ENCODE results near the gene UBE3C.
A peak's percentile ranks its signal among the peaks of the same experiment; 100 is the strongest.

UBE3C gene

GRCh38 chr7:157177333-157177982 is 38.7 kb downstream of the UBE3C start:
- no peak for DNase-seq (ENCODE audit: low read depth)

GRCh38 chr7:157177983-157178381 is 39.3 kb downstream of the UBE3C start:
- no peak for DNase-seq (ENCODE audit: low read depth)

- no peak for DNase-seq (ENCODE audit: low read depth)
These were observed 45.1 kb downstream of the UBE3C start for GRCh38 chr7:157183832-157184231.

- no peak for DNase-seq (ENCODE audit: low read depth)
These were observed 49.5 kb downstream of the UBE3C start for GRCh38 chr7:157188091-157188665.

- no peak for DNase-seq (ENCODE audit: low read depth)
These were observed 50.7 kb downstream of the UBE3C start for GRCh38 chr7:157189405-157189804.

- no peak for DNase-seq (ENCODE audit: low read depth)
These were observed 54.1 kb downstream of the UBE3C start for GRCh38 chr7:157192861-157193260.

- DNase-seq (ENCODE audit: low read depth): no peak
These were observed 54.5 kb downstream of the UBE3C start for GRCh38 chr7:157193274-157193673.

GRCh38 chr7:157194948-157195347 is 56.2 kb downstream of the UBE3C start:
- no peak for DNase-seq (ENCODE audit: low read depth)

GRCh38 chr7:157195868-157196267 is 57.1 kb downstream of the UBE3C start:
- DNase-seq (ENCODE audit: low read depth): no peak

GRCh38 chr7:157204134-157204533 is 65.4 kb downstream of the UBE3C start:
- DNase-seq (ENCODE audit: low read depth): no peak

GRCh38 chr7:157205438-157205837 is 66.7 kb downstream of the UBE3C start:
- DNase-seq (ENCODE audit: low read depth): no peak

GRCh38 chr7:157208571-157209413 is 70.1 kb downstream of the UBE3C start:
- DNase-seq (ENCODE audit: low read depth): no peak

- DNase-seq (ENCODE audit: low read depth): no peak
These were observed 72.0 kb downstream of the UBE3C start for GRCh38 chr7:157210682-157211081.

- peak; percentile 47 for DNase-seq (ENCODE audit: low read depth)
These were observed 73.0 kb downstream of the UBE3C start for GRCh38 chr7:157211690-157212089.

GRCh38 chr7:157219154-157219553 is 80.4 kb downstream of the UBE3C start:
- DNase-seq (ENCODE audit: low read depth): no peak

- no peak for DNase-seq (ENCODE audit: low read depth)
These were observed 82.3 kb downstream of the UBE3C start for GRCh38 chr7:157220916-157221569.

GRCh38 chr7:157222687-157223086 is 84.0 kb downstream of the UBE3C start:
- no peak for DNase-seq (ENCODE audit: low read depth)

- DNase-seq (ENCODE audit: low read depth): peak; percentile 46
These were observed 85.9 kb downstream of the UBE3C start for GRCh38 chr7:157224627-157225026.

- DNase-seq (ENCODE audit: low read depth): peak; percentile 49
These were observed 90.2 kb downstream of the UBE3C start for GRCh38 chr7:157228864-157229422.

GRCh38 chr7:157233677-157234076 is 95.0 kb downstream of the UBE3C start:
- peak; percentile 36 for DNase-seq (ENCODE audit: low read depth)

- no peak for DNase-seq (ENCODE audit: low read depth)
These were observed 95.5 kb downstream of the UBE3C start for GRCh38 chr7:157234271-157234670.

All from ELR (cell line).